IMR-90 (cell line): Measurements from ENCODE around the gene HORMAD2. TPM values are rescaled to one million over a fixed set of nuclear protein-coding genes. Genes with fewer than 3 reads are reported as not detected.

Experiments used
- ATAC-seq: fragments of 200-7000 bp; cut with Tn5 transposase; 2 replicates; pipeline ENCODE4 v1.9.1; 2020; ENCODE audit warnings: low read depth, mild to moderate bottlenecking, moderate library complexity
- BruUV-seq: library from RNA; stranded (reverse); fragments of 400-500 nt; replicated peaks from 2 replicates; lab custom pipeline; 2021; lab: Mats Ljungman, UMichigan
- CTCF ChIA-PET: fragments of 300-600 bp; formaldehyde crosslinking; extraction: SDS; loops from one replicate; lab custom pipeline; 2021; ENCODE audit warnings: antibody characterized with exemption; lab: Yijun Ruan, JAX
- POLR2A ChIA-PET: fragments of 300-600 bp; sonication (Branson Sonifier 250); formaldehyde crosslinking; loops from one replicate; lab custom pipeline; 2022; ENCODE audit warnings: antibody characterized with exemption; ENCODE audit not compliant: unreplicated experiment; lab: Charles Lee
- DNase-seq: peaks from one replicate; pipeline ENCODE4 v3.0.0; 2013
- H2AFZ ChIP-seq: replicated peaks from 2 replicates; pipeline ENCODE3; 2013; ENCODE audit warnings: low read length, mild to moderate bottlenecking; ENCODE audit not compliant: poor library complexity
- H2AK5ac ChIP-seq: 2 replicates; pipeline ENCODE4 v1.6.1; 2013; ENCODE audit warnings: low read depth, low read length, inconsistent platforms
- H2AK9ac ChIP-seq: replicated peaks from 2 replicates; pipeline ENCODE3; 2013; ENCODE audit warnings: mild to moderate bottlenecking, low read depth, low read length, moderate library complexity; ENCODE audit not compliant: poor library complexity
- H2BK120ac ChIP-seq: 2 replicates; pipeline ENCODE4 v1.6.1; 2013; ENCODE audit warnings: low read depth, low read length, inconsistent platforms
- H2BK15ac ChIP-seq: 3 replicates; pipeline ENCODE4 v1.6.1; 2013; ENCODE audit warnings: low read depth, low read length, inconsistent platforms
- H2BK20ac ChIP-seq: 2 replicates; pipeline ENCODE4 v1.6.1; 2013; ENCODE audit warnings: low read depth, mild to moderate bottlenecking, inconsistent platforms, low read length, moderate library complexity
- H2BK5ac ChIP-seq: 2 replicates; pipeline ENCODE4 v1.6.1; 2013; ENCODE audit warnings: mild to moderate bottlenecking, low read depth, low read length, inconsistent platforms; ENCODE audit not compliant: poor library complexity, severe bottlenecking
- H3K14ac ChIP-seq: replicated peaks from 2 replicates; pipeline ENCODE4 v1.6.1; 2013; ENCODE audit warnings: low read depth, low read length, inconsistent platforms
- H3K18ac ChIP-seq: 2 replicates; pipeline ENCODE4 v1.6.1; 2013; ENCODE audit warnings: low read depth, low read length, control low read depth
- H3K23ac ChIP-seq: 2 replicates; pipeline ENCODE4 v1.6.1; 2013; ENCODE audit warnings: low read depth, low read length, inconsistent platforms
- H3K27ac ChIP-seq: 2 replicates; pipeline ENCODE4 v1.5.1; 2013; ENCODE audit warnings: mild to moderate bottlenecking, control low read depth, low read length; ENCODE audit not compliant: insufficient read depth
- H3K27me3 ChIP-seq: 2 replicates; pipeline ENCODE4 v1.6.1; 2013; ENCODE audit warnings: low read length; ENCODE audit not compliant: control insufficient read depth, insufficient read depth
- H3K36me3 ChIP-seq: 2 replicates; pipeline ENCODE4 v1.6.1; 2013; ENCODE audit warnings: low read length, mixed read lengths; ENCODE audit not compliant: control insufficient read depth, insufficient read depth
- H3K4ac ChIP-seq: 2 replicates; pipeline ENCODE4 v1.6.1; 2013; ENCODE audit warnings: low read depth, low read length, inconsistent platforms
- H3K4me1 ChIP-seq: 2 replicates; pipeline ENCODE4 v1.6.1; 2013; ENCODE audit warnings: low read length, mixed read lengths; ENCODE audit not compliant: control insufficient read depth, insufficient read depth
- H3K4me2 ChIP-seq: 2 replicates; pipeline ENCODE4 v1.6.1; 2013; ENCODE audit warnings: low read depth, mild to moderate bottlenecking, control low read depth, low read length, moderate library complexity
- H3K4me3 ChIP-seq: 2 replicates; pipeline ENCODE4 v1.5.1; 2013; ENCODE audit warnings: low read depth, mild to moderate bottlenecking, control low read depth, low read length, moderate library complexity; ENCODE audit not compliant: insufficient read depth
- H3K56ac ChIP-seq: 2 replicates; pipeline ENCODE4 v1.6.1; 2013; ENCODE audit warnings: low read length, inconsistent platforms; ENCODE audit not compliant: insufficient read depth; ENCODE audit errors: extremely low read depth
- H3K79me1 ChIP-seq, 2 experiments: 2 replicates each; pipeline ENCODE4 v1.6.1; 2013; ENCODE audit warnings: low read length in 2 of 2, inconsistent platforms in 1 of 2, low read depth in 1 of 2
- H3K9ac ChIP-seq: 2 replicates; pipeline ENCODE4 v1.6.1; 2013; ENCODE audit warnings: low read depth, low read length, control low read depth
- H3K9me1 ChIP-seq: 2 replicates; pipeline ENCODE4 v1.6.1; 2013; ENCODE audit warnings: low read length, inconsistent platforms; ENCODE audit not compliant: insufficient read depth
- H3K9me3 ChIP-seq: 2 replicates; pipeline ENCODE4 v1.6.1; 2013; ENCODE audit warnings: low read length; ENCODE audit not compliant: control insufficient read depth, insufficient read depth
- H4K20me1 ChIP-seq: 2 replicates; pipeline ENCODE4 v1.6.1; 2013; ENCODE audit warnings: low read length, inconsistent platforms; ENCODE audit not compliant: insufficient read depth
- H4K5ac ChIP-seq: 2 replicates; pipeline ENCODE4 v1.6.1; 2013; ENCODE audit warnings: mild to moderate bottlenecking, low read depth, low read length, control low read depth
- H4K8ac ChIP-seq, 2 experiments: 2 replicates each; pipeline ENCODE4 v1.6.1; 2013; ENCODE audit warnings: low read depth in 2 of 2, low read length in 2 of 2, control low read depth in 1 of 2, inconsistent platforms in 1 of 2
- H4K91ac ChIP-seq: 2 replicates; pipeline ENCODE4 v1.6.1; 2013; ENCODE audit warnings: low read depth, low read length, inconsistent platforms; ENCODE audit not compliant: insufficient read depth
- CEBPB ChIP-seq: IDR thresholded peaks from 2 replicates; pipeline ENCODE4 v1.6.1; 2012; ENCODE audit warnings: low read depth, low read length, improper control_type of control experiment
- CHD1 ChIP-seq: IDR thresholded peaks from 2 replicates; pipeline ENCODE4 v1.6.1; 2012; ENCODE audit warnings: low read depth, low read length, improper control_type of control experiment
- FOS ChIP-seq: fragments of 150-350 bp; IDR thresholded peaks from 2 replicates; pipeline ENCODE4 v1.6.1; 2016; ENCODE audit warnings: low read depth, low read length
- MAZ ChIP-seq: IDR thresholded peaks from 2 replicates; pipeline ENCODE4 v1.6.1; 2012; ENCODE audit warnings: low read depth, mild to moderate bottlenecking, low read length, improper control_type of control experiment, moderate library complexity, borderline replicate concordance
- MXI1 ChIP-seq: IDR thresholded peaks from 2 replicates; pipeline ENCODE4 v1.6.1; 2012; ENCODE audit warnings: low read depth, mild to moderate bottlenecking, low read length, moderate library complexity, borderline replicate concordance
- POLR2A ChIP-seq: IDR thresholded peaks from 2 replicates; pipeline ENCODE4 v1.6.1; 2012; ENCODE audit warnings: mild to moderate bottlenecking, low read depth, low read length
- RFX5 ChIP-seq: IDR thresholded peaks from 2 replicates; pipeline ENCODE4 v1.8.0; 2012; ENCODE audit warnings: low read depth, mild to moderate bottlenecking, low read length, moderate library complexity
- SMC3 ChIP-seq: fragments of 150-350 bp; IDR thresholded peaks from 2 replicates; pipeline ENCODE4 v1.6.1; 2016; ENCODE audit warnings: low read depth, mild to moderate bottlenecking, antibody characterized with exemption, low read length, moderate library complexity
- USF2 ChIP-seq: fragments of 150-350 bp; IDR thresholded peaks from 2 replicates; pipeline ENCODE4 v1.6.1; 2017; ENCODE audit warnings: mild to moderate bottlenecking, antibody characterized with exemption, low read length, low read depth
- WGBS, 2 experiments: methylation state at CpG; one replicate each; pipeline versions ENCODE4 v1.1.5 to v1.1.7; 2013; ENCODE audit warnings: missing lambda C conversion rate in 2 of 2; ENCODE audit not compliant: insufficient read length in 1 of 2; ENCODE audit errors: extremely low coverage in 2 of 2; 5-methylcytosine and 5-hydroxymethylcytosine counted together
- dilution Hi-C: fragments of 300-500 bp; cut with HindIII; formaldehyde crosslinking; loops from one replicate; pipeline ENCODE4 v1.14.3; 2018; ENCODE audit warnings: low sequenced_read_pairs; ENCODE audit not compliant: unreplicated experiment
- in situ Hi-C: fragments of 300-500 bp; cut with MboI; formaldehyde crosslinking; loops from 3 replicates; pipeline ENCODE4 v1.14.3; 2019; ENCODE audit warnings: low sequenced_read_pairs, inconsistent platforms, mixed read lengths
- intact Hi-C: fragments of 100-400 bp; cut with micrococcal nuclease; formaldehyde crosslinking; loops from 2 replicates; pipeline ENCODE4 v1.10.0; 2022
- polyA plus RNA-seq, 3 experiments: library from polyadenylated mRNA; depleted of rRNA; stranded (reverse); fragments of >200 nt; gene quantifications; 2 replicates each; pipeline ENCODE4 v1.2.3, GENCODE V29; 2012; ENCODE audit warnings: low replicate concordance in 1 of 3
- total RNA-seq: library from RNA; depleted of rRNA; stranded (reverse); fragments of >200 nt; gene quantifications from 2 replicates; pipeline ENCODE4 v1.2.3, GENCODE V29; 2012
- TF ChIP-seq, protein P1 (sequence below): conservative IDR thresholded peaks from 2 replicates; pipeline ENCODE4 v1.5.1; 2012; ENCODE audit warnings: mild to moderate bottlenecking, low read depth, low read length, improper control_type of control experiment
- TF ChIP-seq, protein P2 (sequence below): fragments of 150-350 bp; IDR thresholded peaks from 2 replicates; pipeline ENCODE4 v1.6.1; 2016; ENCODE audit warnings: low read depth, mild to moderate bottlenecking, low read length, moderate library complexity, borderline replicate concordance

HORMAD2 gene
- total and polyA plus RNA-seq, 2 of the 4 experiments (the other 2 are of a cell fraction), result not detected

DNA sequence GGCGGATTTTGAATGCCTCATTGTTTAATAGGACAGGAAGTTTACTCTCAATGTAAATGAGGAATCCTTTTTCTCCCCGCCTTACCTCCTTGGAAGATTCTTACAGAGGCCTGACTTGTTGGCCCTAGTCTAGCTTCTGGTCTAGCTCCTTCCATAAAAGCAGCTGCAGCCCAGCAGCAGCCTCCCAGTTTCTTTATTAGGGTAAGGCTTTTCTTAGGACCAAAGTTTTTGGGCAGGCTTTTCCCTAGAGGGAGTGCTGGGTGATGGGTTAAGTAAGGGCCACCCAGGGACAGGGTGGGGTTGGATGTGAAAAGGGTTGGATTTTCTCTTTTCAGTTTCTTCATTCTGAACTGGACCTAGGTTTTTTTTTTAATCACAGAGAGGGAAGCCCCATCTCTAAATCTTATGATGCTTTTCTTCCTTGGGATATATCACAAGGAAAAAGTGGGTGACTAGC lies 116.6 kb downstream of the HORMAD2 start:
- in situ Hi-C loops, result no loop called here
- Histone ChIP-seq H2BK20ac (peak overlapping the region; percentile 98), H3K9ac (peak overlapping the region; percentile 58), H3K27ac (peak overlapping the region; percentile 89), H3K4ac (peak overlapping the region; percentile 94), H2BK5ac (peak overlapping the region; percentile 99), H3K56ac (peak overlapping the region; percentile 98), H3K9me1 (peaks cover 24% of the 10 kb centered on the region), H3K4me2 (peak overlapping the region; percentile 8), H3K4me3 (no peak overlapping the region), H2AFZ (peak overlapping the region; percentile 3), H2AK9ac (peak overlapping the region; percentile 76), H4K8ac (peak overlapping the region; percentile 98 to 99), H4K91ac (peak overlapping the region; percentile 97), H4K20me1 (peaks cover 4% of the 10 kb centered on the region; the same call in 1 of the 2 replicates), H3K14ac (peak overlapping the region; percentile 97), H2BK15ac (peak overlapping the region; percentile 99; the same call in 2 of the 3 replicates), H4K5ac (peak overlapping the region; percentile 71), H3K23ac (peak overlapping the region; percentile 99), H3K9me3 (peaks cover under 1% of the 10 kb centered on the region; the same call in 1 of the 2 replicates), H2BK120ac (peak overlapping the region; percentile 99), H2AK5ac (peak overlapping the region; percentile 97), H3K36me3 (no peaks in the 10 kb centered on the region), H3K18ac (peak overlapping the region; percentile 73), H3K27me3 (no peaks in the 10 kb centered on the region), H3K4me1 (peaks cover 23% of the 10 kb centered on the region), H3K79me1 (no peaks in the 10 kb centered on the region)
- WGBS, 2 experiments, result no CpG with 5 or more reads among the region's 2 CpGs
- ATAC-seq (peak; percentile 40), DNase-seq (no peak)
- intact Hi-C loops, result loop anchor here (1.0 to 5.0 kb wide), 3 partner anchors 8 to 82 kb away; no protein-coding TSS in a partner anchor
- dilution Hi-C loops, result no loop called here
- no TSS peak for BruUV-seq
- POLR2A ChIA-PET, result interaction anchor here (1.1 to 2.3 kb wide), 7 partner anchors 8 to 59 kb away, joined by 3 to 8 read pairs (median 4); no protein-coding TSS in a partner anchor
- TF ChIP-seq RFX5 (no peak), CEBPB (no peak), USF2 (no peak), MAZ (no peak), CHD1 (no peak), POLR2A (peak; percentile 82), MXI1 (no peak), FOS (peak; percentile 86; the same call in 1 of the 2 replicates), SMC3 (peak; percentile 25)
- TF ChIP-seq, protein P1, sequence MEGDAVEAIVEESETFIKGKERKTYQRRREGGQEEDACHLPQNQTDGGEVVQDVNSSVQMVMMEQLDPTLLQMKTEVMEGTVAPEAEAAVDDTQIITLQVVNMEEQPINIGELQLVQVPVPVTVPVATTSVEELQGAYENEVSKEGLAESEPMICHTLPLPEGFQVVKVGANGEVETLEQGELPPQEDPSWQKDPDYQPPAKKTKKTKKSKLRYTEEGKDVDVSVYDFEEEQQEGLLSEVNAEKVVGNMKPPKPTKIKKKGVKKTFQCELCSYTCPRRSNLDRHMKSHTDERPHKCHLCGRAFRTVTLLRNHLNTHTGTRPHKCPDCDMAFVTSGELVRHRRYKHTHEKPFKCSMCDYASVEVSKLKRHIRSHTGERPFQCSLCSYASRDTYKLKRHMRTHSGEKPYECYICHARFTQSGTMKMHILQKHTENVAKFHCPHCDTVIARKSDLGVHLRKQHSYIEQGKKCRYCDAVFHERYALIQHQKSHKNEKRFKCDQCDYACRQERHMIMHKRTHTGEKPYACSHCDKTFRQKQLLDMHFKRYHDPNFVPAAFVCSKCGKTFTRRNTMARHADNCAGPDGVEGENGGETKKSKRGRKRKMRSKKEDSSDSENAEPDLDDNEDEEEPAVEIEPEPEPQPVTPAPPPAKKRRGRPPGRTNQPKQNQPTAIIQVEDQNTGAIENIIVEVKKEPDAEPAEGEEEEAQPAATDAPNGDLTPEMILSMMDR, result no peak
- TF ChIP-seq, protein P2, sequence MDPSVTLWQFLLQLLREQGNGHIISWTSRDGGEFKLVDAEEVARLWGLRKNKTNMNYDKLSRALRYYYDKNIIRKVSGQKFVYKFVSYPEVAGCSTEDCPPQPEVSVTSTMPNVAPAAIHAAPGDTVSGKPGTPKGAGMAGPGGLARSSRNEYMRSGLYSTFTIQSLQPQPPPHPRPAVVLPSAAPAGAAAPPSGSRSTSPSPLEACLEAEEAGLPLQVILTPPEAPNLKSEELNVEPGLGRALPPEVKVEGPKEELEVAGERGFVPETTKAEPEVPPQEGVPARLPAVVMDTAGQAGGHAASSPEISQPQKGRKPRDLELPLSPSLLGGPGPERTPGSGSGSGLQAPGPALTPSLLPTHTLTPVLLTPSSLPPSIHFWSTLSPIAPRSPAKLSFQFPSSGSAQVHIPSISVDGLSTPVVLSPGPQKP, result no peak
- CTCF ChIA-PET, result interaction anchor here (0.6 to 1.4 kb wide), 3 partner anchors 8 to 89 kb away, joined by 4 to 7 read pairs (median 5); no protein-coding TSS in a partner anchor
